HepG2 (cell line): ENCODE data around the gene SCEL. TPM values are rescaled to one million over a fixed set of nuclear protein-coding genes. Genes with fewer than 3 reads are reported as not detected.

Experiments used
- ATAC-seq: fragments of 200-7000 bp; cut with Tn5 transposase; 3 replicates; pipeline ENCODE4 v1.9.1; 2020; ENCODE audit warnings: mild to moderate bottlenecking, moderate library complexity
- BruUV-seq: library from RNA; stranded (reverse); fragments of 400-500 nt; replicated peaks from 2 replicates; lab custom pipeline; 2021; lab: Mats Ljungman, UMichigan
- CTCF ChIA-PET: fragments of 300-600 bp; formaldehyde crosslinking; extraction: SDS; loops from one replicate; lab custom pipeline; 2021; ENCODE audit warnings: low total read pairs, inconsistent platforms, low intra/inter-chr PET ratio; lab: Yijun Ruan, JAX
- POLR2A ChIA-PET: fragments of 350-600 bp; sonication (Branson Sonifier 250); formaldehyde crosslinking; loops from one replicate; lab custom pipeline; 2020; ENCODE audit warnings: antibody characterized with exemption, inconsistent platforms; lab: Yijun Ruan, JAX
- DNase-seq: peaks from one replicate; pipeline ENCODE4 v3.0.0-alpha.2; 2015; ENCODE audit warnings: low spot score
- FAIRE-seq: peaks from 3 replicates; lab custom pipeline; 2011; peaks lifted over from hg19 to GRCh38; lab: Jason Lieb, UNC
- H2AFZ ChIP-seq: one replicate; pipeline ENCODE4 v1.6.1; 2011; ENCODE audit warnings: low read length, inconsistent platforms
- H3K27ac ChIP-seq: fragments of 300-600 bp; 3 replicates; pipeline ENCODE4 v1.8.0; 2011; ENCODE audit warnings: mixed run types, mild to moderate bottlenecking, mixed read lengths, low read length, inconsistent platforms; ENCODE audit not compliant: insufficient read depth; ENCODE audit errors: extremely low read length
- H3K27me3 ChIP-seq, 2 experiments: fragments of 200-600 bp in 1 of 2; 2 replicates in 1 of 2; 3 replicates in 1 of 2; pipeline versions ENCODE4 v1.6.0 to v1.8.0; 2011; ENCODE audit warnings: low read length in 2 of 2, mild to moderate bottlenecking in 2 of 2, moderate library complexity in 2 of 2, inconsistent platforms in 1 of 2; ENCODE audit not compliant: insufficient read depth in 2 of 2, control insufficient read depth in 1 of 2
- H3K36me3 ChIP-seq, 2 experiments: fragments of 200-600 bp in 1 of 2; replicated peaks in 1 of 2; 2 replicates in 1 of 2; 3 replicates in 1 of 2; pipeline versions ENCODE4 v1.5.1 to v1.8.0; 2011; ENCODE audit warnings: low read length in 2 of 2, inconsistent platforms in 1 of 2; ENCODE audit not compliant: insufficient read depth in 2 of 2, control insufficient read depth in 1 of 2
- H3K4me1 ChIP-seq: 2 replicates; pipeline ENCODE4 v1.5.1; 2012; ENCODE audit warnings: low read length, inconsistent platforms; ENCODE audit not compliant: insufficient read depth
- H3K4me2 ChIP-seq: 2 replicates; pipeline ENCODE4 v1.6.0; 2011; ENCODE audit warnings: low read depth, low read length, inconsistent platforms
- H3K4me3 ChIP-seq, 3 experiments: fragments of 200-600 bp in 1 of 3; sonication (generic), shearing (Covaris generic) in 1 of 3; replicated peaks in 1 of 3; 2 replicates each; pipeline ENCODE4 v1.5.1; 2011 to 2016; ENCODE audit warnings: low read length in 3 of 3, inconsistent platforms in 2 of 3, low read depth in 2 of 3, mild to moderate bottlenecking in 2 of 3, control low read depth in 1 of 3, mixed read lengths in 1 of 3; ENCODE audit not compliant: insufficient read depth in 1 of 3
- H3K79me2 ChIP-seq: one replicate; pipeline ENCODE4 v1.6.1; 2011; ENCODE audit warnings: low read length, inconsistent platforms; ENCODE audit not compliant: insufficient read depth
- H3K9ac ChIP-seq: 2 replicates; pipeline ENCODE4 v1.6.0; 2011; ENCODE audit warnings: mild to moderate bottlenecking, low read depth, low read length, inconsistent platforms; ENCODE audit not compliant: insufficient read depth
- H3K9me3 ChIP-seq: 2 replicates; pipeline ENCODE4 v1.5.1; 2012; ENCODE audit warnings: mild to moderate bottlenecking, low read length
- H4K20me1 ChIP-seq: 2 replicates; pipeline ENCODE4 v1.6.0; 2011; ENCODE audit warnings: inconsistent platforms, mild to moderate bottlenecking, low read length, moderate library complexity; ENCODE audit not compliant: insufficient read depth
- CBFB ChIP-seq: sonication (generic); formaldehyde crosslinking; IDR thresholded peaks from 2 replicates; pipeline ENCODE4 v1.4.0; 2020; ENCODE audit warnings: missing genetic modification reagents
- IRF9 ChIP-seq: sonication (generic); formaldehyde crosslinking; IDR thresholded peaks from 2 replicates; pipeline ENCODE4 v1.8.0; 2022; ENCODE audit warnings: missing genetic modification reagents, mild to moderate bottlenecking, borderline replicate concordance
- JUNB ChIP-seq: sonication (generic); formaldehyde crosslinking; IDR thresholded peaks from 2 replicates; pipeline ENCODE4 v1.8.0; 2022; ENCODE audit warnings: missing genetic modification reagents, mild to moderate bottlenecking, borderline replicate concordance
- MAFK ChIP-seq, 2 experiments: IDR thresholded peaks in 1 of 2; conservative IDR thresholded peaks in 1 of 2; 2 replicates each; pipeline ENCODE4 v1.6.1; 2011; ENCODE audit warnings: improper control_type of control experiment in 2 of 2, low read length in 2 of 2
- MEIS1 ChIP-seq: sonication (generic); formaldehyde crosslinking; IDR thresholded peaks from 2 replicates; pipeline ENCODE4 v1.9.0; 2021; ENCODE audit warnings: mild to moderate bottlenecking, missing genetic modification reagents, moderate library complexity, borderline replicate concordance
- MYC ChIP-seq: sonication (generic); formaldehyde crosslinking; IDR thresholded peaks from 2 replicates; pipeline ENCODE4 v1.9.0; 2021; ENCODE audit warnings: missing genetic modification reagents, borderline replicate concordance
- NFE2 ChIP-seq: sonication (generic); formaldehyde crosslinking; IDR thresholded peaks from 2 replicates; pipeline ENCODE4 v1.4.0; 2020; ENCODE audit warnings: missing genetic modification reagents
- RFX5 ChIP-seq: IDR thresholded peaks from 2 replicates; pipeline ENCODE4 v1.6.1; 2011; ENCODE audit warnings: low read depth, low read length, improper control_type of control experiment
- SP5 ChIP-seq: IDR thresholded peaks from 2 replicates; pipeline ENCODE4 v1.6.1; 2016; ENCODE audit warnings: low read depth, borderline replicate concordance
- SRF ChIP-seq: IDR thresholded peaks from 2 replicates; pipeline ENCODE4 v1.6.1; 2011; ENCODE audit warnings: mild to moderate bottlenecking, low read depth, low read length, moderate library complexity
- ZFY ChIP-seq: sonication (generic); formaldehyde crosslinking; IDR thresholded peaks from 2 replicates; pipeline ENCODE4 v1.4.0; 2020; ENCODE audit warnings: missing genetic modification reagents
- ZNF230 ChIP-seq: sonication (generic); formaldehyde crosslinking; IDR thresholded peaks from 2 replicates; pipeline ENCODE4 v1.4.0; 2020; ENCODE audit warnings: mild to moderate bottlenecking, missing genetic modification reagents
- ZNF746 ChIP-seq: sonication (generic); formaldehyde crosslinking; IDR thresholded peaks from 2 replicates; pipeline ENCODE4 v1.8.0; 2022; ENCODE audit warnings: mild to moderate bottlenecking, missing genetic modification reagents
- WGBS: methylation state at CpG from one replicate; pipeline ENCODE4 v1.1.6; 2017; ENCODE audit warnings: low lambda C conversion rate; 5-methylcytosine and 5-hydroxymethylcytosine counted together
- in situ Hi-C: cut with HindIII; loops from 2 replicates; pipeline ENCODE4 v1.10.0; 2017; ENCODE audit warnings: low pct_unique_long_range_greater_than_20kb; ENCODE audit not compliant: extremely low pct_ligation_motif_present
- intact Hi-C: fragments of 100-400 bp; cut with micrococcal nuclease; formaldehyde crosslinking; loops from one replicate; pipeline ENCODE4 v1.10.0; 2022; ENCODE audit not compliant: unreplicated experiment
- polyA plus RNA-seq, 8 experiments: library from polyadenylated mRNA; depleted of rRNA in 3 of 8; stranded (reverse) in 7 of 8; unstranded in 1 of 8; fragments of >200 nt; fragmentation: Illumina TruSeq in 4 of 8; extraction: Trizol in 4 of 8; gene quantifications; 2 replicates each; pipeline versions ENCODE4 v1.2.1 to v1.2.3, GENCODE V29; 2011 to 2016; ENCODE audit warnings: low read depth in 4 of 8, missing spikeins in 1 of 8, mixed read lengths in 1 of 8; ENCODE audit not compliant: insufficient read depth in 1 of 8
- total RNA-seq, 5 experiments: library from RNA; depleted of rRNA; stranded (reverse); fragments of >200 nt; fragmentation: Illumina TruSeq; extraction: Trizol; gene quantifications; 2 replicates each; pipeline ENCODE4 v1.2.3, GENCODE V29; 2016; ENCODE audit warnings: low read depth in 1 of 5
- TF ChIP-seq, protein P1 (sequence below): sonication (generic); formaldehyde crosslinking; IDR thresholded peaks from 2 replicates; pipeline ENCODE4 v1.8.1; 2023; ENCODE audit warnings: mild to moderate bottlenecking, missing genetic modification reagents
- TF ChIP-seq, protein P2 (sequence below): sonication (generic); formaldehyde crosslinking; IDR thresholded peaks from 2 replicates; pipeline ENCODE4 v1.5.1; 2020; ENCODE audit warnings: missing genetic modification reagents, mild to moderate bottlenecking, borderline replicate concordance
- TF ChIP-seq, protein P3 (sequence below): IDR thresholded peaks from 2 replicates; pipeline ENCODE4 v1.4.0; 2020; ENCODE audit warnings: mild to moderate bottlenecking, missing genetic modification reagents

SCEL gene
- total and polyA plus RNA-seq, 2 of the 13 experiments (the other 11 are each of a cell fraction or from before 2014, with no cell fraction given) = not detected

DNA sequence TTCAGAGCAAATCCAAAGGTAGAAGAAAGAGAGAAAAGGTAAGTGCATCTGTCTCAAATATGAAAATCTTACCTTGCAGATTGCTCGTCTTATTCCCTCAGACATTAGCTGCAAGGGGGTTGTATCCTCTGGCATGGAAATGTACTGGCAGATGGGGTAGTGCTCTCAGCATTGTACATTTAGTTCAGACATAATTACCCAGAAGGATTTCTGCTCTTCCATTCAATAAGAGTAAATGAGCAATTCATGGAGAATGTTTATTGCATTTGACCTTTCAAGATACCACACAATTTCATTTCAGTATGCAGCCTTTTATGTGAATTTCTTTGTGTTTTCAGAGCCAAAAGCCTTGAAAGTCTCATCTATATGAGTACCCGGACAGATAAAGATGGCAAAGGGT, 63.8 kb downstream of the SCEL start:
- BruUV-seq = no TSS peak
- Histone ChIP-seq H3K27me3 (no peaks in the 10 kb centered on the region; a peak in 1 of 5 replicates), H3K27ac (no peak overlapping the region), H3K9ac (no peak overlapping the region), H3K4me2 (no peak overlapping the region), H3K79me2 (no peaks in the 10 kb centered on the region), H3K9me3 (no peaks in the 10 kb centered on the region), H4K20me1 (no peaks in the 10 kb centered on the region), H3K4me3 (no peak overlapping the region), H3K4me1 (no peaks in the 10 kb centered on the region), H2AFZ (no peak overlapping the region), H3K36me3 (no peaks in the 10 kb centered on the region)
- intact Hi-C loops (no loop called here), in situ Hi-C loops (no loop called here)
- FAIRE-seq = no peak
- ChIA-PET CTCF (no interaction called here), POLR2A (no interaction called here)
- DNase-seq = no peak
- 11% methylated on average over 2 of the region's 2 CpGs for WGBS
- ATAC-seq = no peak
- no peak for TF ChIP-seq ZFY (CRISPR knock-in tag)
- TF ChIP-seq RFX5 = no peak
- no peak for TF ChIP-seq ZNF230 (CRISPR knock-in tag)
- TF ChIP-seq MYC = no peak
- TF ChIP-seq ZNF746 (CRISPR knock-in tag) = no peak
- TF ChIP-seq, protein P1, sequence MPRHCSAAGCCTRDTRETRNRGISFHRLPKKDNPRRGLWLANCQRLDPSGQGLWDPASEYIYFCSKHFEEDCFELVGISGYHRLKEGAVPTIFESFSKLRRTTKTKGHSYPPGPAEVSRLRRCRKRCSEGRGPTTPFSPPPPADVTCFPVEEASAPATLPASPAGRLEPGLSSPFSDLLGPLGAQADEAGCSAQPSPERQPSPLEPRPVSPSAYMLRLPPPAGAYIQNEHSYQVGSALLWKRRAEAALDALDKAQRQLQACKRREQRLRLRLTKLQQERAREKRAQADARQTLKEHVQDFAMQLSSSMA (CRISPR knock-in tag) = no peak
- TF ChIP-seq SRF = no peak
- TF ChIP-seq IRF9 (CRISPR knock-in tag) = no peak
- no peak for TF ChIP-seq NFE2 (CRISPR knock-in tag)
- no peak for TF ChIP-seq MEIS1 (CRISPR knock-in tag)
- TF ChIP-seq, protein P2, sequence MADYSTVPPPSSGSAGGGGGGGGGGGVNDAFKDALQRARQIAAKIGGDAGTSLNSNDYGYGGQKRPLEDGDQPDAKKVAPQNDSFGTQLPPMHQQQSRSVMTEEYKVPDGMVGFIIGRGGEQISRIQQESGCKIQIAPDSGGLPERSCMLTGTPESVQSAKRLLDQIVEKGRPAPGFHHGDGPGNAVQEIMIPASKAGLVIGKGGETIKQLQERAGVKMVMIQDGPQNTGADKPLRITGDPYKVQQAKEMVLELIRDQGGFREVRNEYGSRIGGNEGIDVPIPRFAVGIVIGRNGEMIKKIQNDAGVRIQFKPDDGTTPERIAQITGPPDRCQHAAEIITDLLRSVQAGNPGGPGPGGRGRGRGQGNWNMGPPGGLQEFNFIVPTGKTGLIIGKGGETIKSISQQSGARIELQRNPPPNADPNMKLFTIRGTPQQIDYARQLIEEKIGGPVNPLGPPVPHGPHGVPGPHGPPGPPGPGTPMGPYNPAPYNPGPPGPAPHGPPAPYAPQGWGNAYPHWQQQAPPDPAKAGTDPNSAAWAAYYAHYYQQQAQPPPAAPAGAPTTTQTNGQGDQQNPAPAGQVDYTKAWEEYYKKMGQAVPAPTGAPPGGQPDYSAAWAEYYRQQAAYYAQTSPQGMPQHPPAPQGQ = no peak
- TF ChIP-seq SP5 (CRISPR knock-in tag) = no peak
- no peak for TF ChIP-seq JUNB (CRISPR knock-in tag)
- TF ChIP-seq MAFK (conservative IDR thresholded peaks at IDR 0.05 in 1 of 2, IDR thresholded peaks at IDR 0.05 in 1 of 2; ENCODE audit: low read length in 2 of 2) = no peak
- no peak for TF ChIP-seq CBFB (CRISPR knock-in tag)
- TF ChIP-seq, protein P3, sequence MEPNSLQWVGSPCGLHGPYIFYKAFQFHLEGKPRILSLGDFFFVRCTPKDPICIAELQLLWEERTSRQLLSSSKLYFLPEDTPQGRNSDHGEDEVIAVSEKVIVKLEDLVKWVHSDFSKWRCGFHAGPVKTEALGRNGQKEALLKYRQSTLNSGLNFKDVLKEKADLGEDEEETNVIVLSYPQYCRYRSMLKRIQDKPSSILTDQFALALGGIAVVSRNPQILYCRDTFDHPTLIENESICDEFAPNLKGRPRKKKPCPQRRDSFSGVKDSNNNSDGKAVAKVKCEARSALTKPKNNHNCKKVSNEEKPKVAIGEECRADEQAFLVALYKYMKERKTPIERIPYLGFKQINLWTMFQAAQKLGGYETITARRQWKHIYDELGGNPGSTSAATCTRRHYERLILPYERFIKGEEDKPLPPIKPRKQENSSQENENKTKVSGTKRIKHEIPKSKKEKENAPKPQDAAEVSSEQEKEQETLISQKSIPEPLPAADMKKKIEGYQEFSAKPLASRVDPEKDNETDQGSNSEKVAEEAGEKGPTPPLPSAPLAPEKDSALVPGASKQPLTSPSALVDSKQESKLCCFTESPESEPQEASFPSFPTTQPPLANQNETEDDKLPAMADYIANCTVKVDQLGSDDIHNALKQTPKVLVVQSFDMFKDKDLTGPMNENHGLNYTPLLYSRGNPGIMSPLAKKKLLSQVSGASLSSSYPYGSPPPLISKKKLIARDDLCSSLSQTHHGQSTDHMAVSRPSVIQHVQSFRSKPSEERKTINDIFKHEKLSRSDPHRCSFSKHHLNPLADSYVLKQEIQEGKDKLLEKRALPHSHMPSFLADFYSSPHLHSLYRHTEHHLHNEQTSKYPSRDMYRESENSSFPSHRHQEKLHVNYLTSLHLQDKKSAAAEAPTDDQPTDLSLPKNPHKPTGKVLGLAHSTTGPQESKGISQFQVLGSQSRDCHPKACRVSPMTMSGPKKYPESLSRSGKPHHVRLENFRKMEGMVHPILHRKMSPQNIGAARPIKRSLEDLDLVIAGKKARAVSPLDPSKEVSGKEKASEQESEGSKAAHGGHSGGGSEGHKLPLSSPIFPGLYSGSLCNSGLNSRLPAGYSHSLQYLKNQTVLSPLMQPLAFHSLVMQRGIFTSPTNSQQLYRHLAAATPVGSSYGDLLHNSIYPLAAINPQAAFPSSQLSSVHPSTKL = no peak
